ENCODE results near the gene NLRP9.

The NLRP9 gene

GRCh38 chr19:55673465-55673864 is 64.7 kb downstream of the NLRP9 start:
- DNase-seq, result no peak

DNA sequence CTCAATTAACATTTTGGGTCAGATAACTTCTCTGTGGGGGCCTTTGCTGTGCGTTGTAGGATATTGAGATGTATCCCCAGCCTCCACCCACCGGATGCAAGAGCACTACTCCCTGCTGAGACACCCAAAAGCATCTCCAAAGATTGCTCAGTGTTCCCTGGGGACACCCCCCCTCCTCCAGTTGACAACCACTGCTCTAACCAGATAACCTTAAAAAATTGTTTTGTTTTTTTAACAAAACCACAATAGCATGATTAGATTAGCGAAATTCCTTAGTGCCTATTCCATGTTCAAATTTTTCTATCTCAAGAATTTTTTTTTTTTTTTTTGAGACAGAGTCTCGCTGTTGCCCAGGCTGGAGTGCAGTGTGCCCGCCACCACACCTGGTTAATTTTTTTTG is 65.8 kb downstream of the NLRP9 start:
- DNase-seq, result peak; percentile 63

- DNase-seq, result no peak
Observed at GRCh38 chr19:55671054-55671378, 67.2 kb downstream of the NLRP9 start.

- no peak for DNase-seq
Observed at GRCh38 chr19:55670280-55671053, 67.7 kb downstream of the NLRP9 start.

DNA sequence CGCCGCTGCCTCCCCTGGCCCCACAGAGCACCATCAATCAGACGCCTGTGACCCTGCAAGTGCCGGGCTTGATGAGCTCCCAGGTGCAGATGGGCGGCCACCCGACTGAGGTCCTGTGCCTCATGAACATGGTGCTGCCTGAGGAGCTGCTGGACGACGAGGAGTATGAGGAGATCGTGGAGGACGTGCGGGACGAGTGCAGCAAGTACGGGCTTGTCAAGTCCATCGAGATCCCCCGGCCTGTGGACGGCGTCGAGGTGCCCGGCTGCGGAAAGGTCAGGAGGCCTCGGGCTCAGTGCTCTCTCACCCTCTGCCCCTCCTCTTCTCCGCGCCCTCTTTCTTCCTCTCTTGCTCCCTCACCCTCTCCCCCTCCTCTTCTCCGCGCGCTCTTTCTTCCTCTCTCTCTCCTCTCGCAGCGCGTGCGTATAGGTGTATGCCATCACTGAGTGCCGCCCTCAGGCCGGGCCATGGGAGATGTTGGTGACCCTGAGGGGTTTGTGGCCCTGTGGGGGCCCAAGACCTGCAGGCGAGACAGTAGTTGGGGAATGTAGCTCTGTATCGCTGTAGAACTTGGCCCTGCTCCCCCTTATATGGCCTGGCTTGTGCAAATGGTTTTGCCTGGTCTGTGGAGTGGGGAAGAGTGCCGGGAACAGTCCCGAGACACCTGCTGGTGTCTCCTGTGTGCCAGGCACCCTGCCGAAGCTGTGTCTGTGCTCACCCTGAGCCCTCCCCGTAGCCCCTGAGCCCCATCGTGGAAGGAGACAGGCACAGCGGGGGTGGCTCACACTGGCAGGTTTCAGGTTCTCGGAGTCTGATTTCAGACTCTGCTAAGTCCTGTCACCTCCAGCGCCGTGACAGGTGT is 68.6 kb downstream of the NLRP9 start:
- no peak for DNase-seq

DNA sequence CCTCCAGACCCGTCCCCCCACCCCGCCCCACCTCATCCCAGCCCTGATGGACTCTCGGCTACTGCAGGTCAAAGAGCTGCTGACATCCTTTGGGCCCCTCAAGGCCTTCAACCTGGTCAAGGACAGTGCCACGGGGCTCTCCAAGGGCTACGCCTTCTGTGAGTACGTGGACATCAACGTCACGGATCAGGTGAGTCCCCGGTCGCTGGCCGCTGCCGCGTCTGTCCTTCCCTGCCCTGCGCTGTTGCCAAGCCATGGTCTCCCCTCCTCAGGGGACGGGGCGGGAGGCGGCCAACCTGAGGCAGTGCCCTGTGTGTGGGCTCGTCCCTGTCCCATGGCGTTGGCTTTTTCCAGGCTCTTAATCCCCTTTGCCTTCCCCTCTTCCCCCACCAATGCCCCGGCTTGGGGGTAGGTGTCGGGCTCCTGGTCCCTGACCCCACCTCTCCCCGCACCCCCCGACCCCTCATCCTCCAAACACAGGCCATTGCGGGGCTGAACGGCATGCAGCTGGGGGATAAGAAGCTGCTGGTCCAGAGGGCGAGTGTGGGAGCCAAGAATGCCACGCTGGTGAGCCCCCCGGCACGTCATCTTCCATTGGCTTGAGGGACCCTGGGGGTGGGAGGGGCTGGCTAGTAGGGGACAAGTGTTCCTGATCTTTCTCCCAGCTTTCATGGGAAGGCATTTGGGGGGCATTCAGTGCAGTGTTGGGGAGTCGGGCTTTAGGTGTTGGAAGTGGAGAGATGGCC is 69.4 kb downstream of the NLRP9 start:
- DNase-seq, result no peak

DNA sequence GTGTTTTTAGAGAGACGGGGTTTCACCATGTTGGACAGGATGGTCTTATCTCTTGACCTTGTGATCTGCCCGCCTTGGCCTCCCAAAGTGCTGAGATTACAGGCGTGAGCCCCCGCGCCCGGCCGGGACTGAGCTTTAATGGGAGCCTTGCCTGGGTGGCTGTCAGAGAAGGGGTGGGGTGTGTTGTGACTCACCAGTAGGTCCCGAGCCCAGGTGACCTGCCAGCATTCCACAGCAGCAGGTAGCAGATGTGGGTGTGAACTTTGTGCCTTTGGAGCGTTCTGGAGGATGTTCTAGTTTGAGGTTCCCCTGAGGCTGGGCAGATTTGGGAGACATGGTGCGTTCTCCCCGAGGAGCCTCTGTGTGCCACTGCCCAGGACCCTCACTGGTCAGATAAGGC is 70.2 kb downstream of the NLRP9 start:
- DNase-seq, result no peak

- DNase-seq, result no peak
Observed at GRCh38 chr19:55667511-55667910, 70.7 kb downstream of the NLRP9 start.

GRCh38 chr19:55667006-55667381 is 71.2 kb downstream of the NLRP9 start:
- no peak for DNase-seq

- DNase-seq, result no peak
Observed at GRCh38 chr19:55666343-55667005, 71.7 kb downstream of the NLRP9 start.

- no peak for DNase-seq
Observed at GRCh38 chr19:55663846-55664536, 74.2 kb downstream of the NLRP9 start.

GRCh38 chr19:55661826-55662225 is 76.4 kb downstream of the NLRP9 start:
- DNase-seq, result no peak

DNA sequence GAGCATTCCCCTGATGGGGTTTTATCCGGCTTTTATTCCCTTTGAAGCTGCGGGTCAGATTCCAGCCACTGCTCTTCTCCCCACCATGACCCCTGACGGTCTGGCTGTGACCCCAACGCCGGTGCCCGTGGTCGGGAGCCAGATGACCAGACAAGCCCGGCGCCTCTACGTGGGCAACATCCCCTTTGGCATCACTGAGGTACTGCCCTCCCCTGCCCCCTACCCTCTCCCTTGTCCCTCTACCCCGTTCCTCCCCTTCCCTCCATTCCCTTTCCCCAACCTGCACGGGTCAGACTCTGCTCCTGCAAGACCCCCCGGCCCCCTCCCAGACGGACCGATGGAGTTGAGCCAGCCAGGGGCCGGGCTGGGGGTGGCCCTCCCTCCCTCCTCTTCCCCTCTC is 77.2 kb downstream of the NLRP9 start:
- no peak for DNase-seq

- no peak for DNase-seq
Observed at GRCh38 chr19:55660404-55660803, 77.8 kb downstream of the NLRP9 start.

- DNase-seq, result no peak
Observed at GRCh38 chr19:55659822-55660221, 78.4 kb downstream of the NLRP9 start.

DNA sequence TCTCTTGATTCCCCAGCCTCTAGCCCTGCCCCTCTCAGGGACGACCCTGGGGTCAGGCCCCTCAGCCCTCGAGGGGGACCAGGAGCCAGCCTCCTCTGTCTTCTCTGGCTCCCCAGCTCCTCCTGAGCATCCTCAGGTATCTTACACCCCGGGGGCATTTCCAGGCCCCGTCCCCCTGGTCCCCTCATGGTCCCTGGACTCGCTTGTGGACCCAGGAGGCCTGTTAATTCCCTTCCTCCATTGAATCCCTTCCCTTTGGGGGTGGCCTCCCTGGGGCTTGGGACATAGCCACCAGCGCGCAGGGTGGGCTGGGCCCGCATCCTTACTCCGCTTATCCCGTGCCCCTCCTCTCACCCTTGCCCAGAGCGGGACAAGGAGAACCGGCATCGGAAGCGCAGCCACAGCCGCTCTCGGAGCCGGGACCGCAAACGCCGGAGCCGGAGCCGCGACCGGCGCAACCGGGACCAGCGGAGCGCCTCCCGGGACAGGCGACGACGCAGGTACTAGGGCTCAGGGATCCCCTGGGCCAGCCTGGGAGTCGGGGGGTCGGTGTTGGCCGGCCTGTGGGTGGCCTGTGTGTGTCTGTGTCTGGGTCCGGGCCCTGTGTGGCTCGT is 79.2 kb downstream of the NLRP9 start:
- DNase-seq, result no peak

Data from fibroblast of skin of back (primary cell).